Activated naive CD8-positive, alpha-beta T cell (primary cell): ENCODE results near the gene IDH3B.
"Not testable (repeated sequence)": the region's sequence is repeated elsewhere in the genome, so short reads cannot be mapped to it uniquely, and the experiment has no call there.

Source experiments
- H3K27ac Mint-ChIP-seq: one replicate; pipeline ENCODE4 v1.8.0; 2021; ENCODE audit warnings: mixed read lengths
- H3K27me3 Mint-ChIP-seq: one replicate; pipeline ENCODE4 v1.8.0; 2021; ENCODE audit warnings: mixed read lengths
- H3K36me3 Mint-ChIP-seq: one replicate; pipeline ENCODE4 v1.8.0; 2021; ENCODE audit warnings: mixed read lengths
- H3K4me1 Mint-ChIP-seq: one replicate; pipeline ENCODE4 v1.8.0; 2021; ENCODE audit warnings: low read depth, mixed read lengths
- H3K4me3 Mint-ChIP-seq: one replicate; pipeline ENCODE4 v1.8.0; 2021; ENCODE audit warnings: mild to moderate bottlenecking, mixed read lengths
- H3K9me3 Mint-ChIP-seq: one replicate; pipeline ENCODE4 v1.8.0; 2021; ENCODE audit warnings: low read depth, mixed read lengths

Gene IDH3B

GRCh38 chr20:2688041-2688591 is 24.1 kb upstream of the IDH3B start:
- H3K4me3 Mint-ChIP-seq, result peak overlapping the region; percentile 30
- H3K27ac Mint-ChIP-seq, result peak overlapping the region; percentile 17

GRCh38 chr20:2687514-2687913 is 23.5 kb upstream of the IDH3B start:
- peak overlapping the region; percentile 30 for H3K4me3 Mint-ChIP-seq
- H3K27me3 Mint-ChIP-seq, result peaks cover 11% of the 10 kb centered on the region

More at GRCh38 chr20:2688041-2688591, 24.1 kb upstream of the IDH3B start:
- Mint-ChIP-seq H3K36me3 (no peaks in the 10 kb centered on the region), H3K9me3 (no peaks in the 10 kb centered on the region), H3K27me3 (peaks cover 8% of the 10 kb centered on the region), H3K4me1 (peaks cover 29% of the 10 kb centered on the region)

GRCh38 chr20:2684817-2685216 is 20.8 kb upstream of the IDH3B start:
- H3K4me1 Mint-ChIP-seq, result peaks cover 15% of the 10 kb centered on the region
- not testable (repeated sequence) for H3K27ac Mint-ChIP-seq, H3K9me3 Mint-ChIP-seq, H3K36me3 Mint-ChIP-seq, H3K4me3 Mint-ChIP-seq
- H3K27me3 Mint-ChIP-seq, result peaks cover 11% of the 10 kb centered on the region

More at GRCh38 chr20:2687514-2687913, 23.5 kb upstream of the IDH3B start:
- Mint-ChIP-seq H3K27ac (no peak overlapping the region), H3K36me3 (no peaks in the 10 kb centered on the region), H3K9me3 (no peaks in the 10 kb centered on the region), H3K4me1 (peaks cover 29% of the 10 kb centered on the region)

- H3K36me3 Mint-ChIP-seq, H3K9me3 Mint-ChIP-seq, H3K27ac Mint-ChIP-seq, H3K4me1 Mint-ChIP-seq, H3K4me3 Mint-ChIP-seq: not testable (repeated sequence)
- peaks cover 14% of the 10 kb centered on the region for H3K27me3 Mint-ChIP-seq
These were observed 18.0 kb upstream of the IDH3B start for GRCh38 chr20:2682040-2682439.

- Mint-ChIP-seq H3K27ac (no peak overlapping the region), H3K9me3 (no peaks in the 10 kb centered on the region), H3K4me3 (no peak overlapping the region), H3K27me3 (peaks cover 14% of the 10 kb centered on the region), H3K4me1 (no peaks in the 10 kb centered on the region), H3K36me3 (no peaks in the 10 kb centered on the region)
These were observed 16.0 kb upstream of the IDH3B start for GRCh38 chr20:2680046-2680445.

GRCh38 chr20:2673453-2673852 is 9.4 kb upstream of the IDH3B start:
- H3K27me3 Mint-ChIP-seq, result no peaks in the 10 kb centered on the region
- no peaks in the 10 kb centered on the region for H3K4me1 Mint-ChIP-seq
- no peak overlapping the region for H3K4me3 Mint-ChIP-seq
- no peaks in the 10 kb centered on the region for H3K9me3 Mint-ChIP-seq
- H3K36me3 Mint-ChIP-seq, result no peaks in the 10 kb centered on the region
- H3K27ac Mint-ChIP-seq, result no peak overlapping the region

- no peak overlapping the region for H3K4me3 Mint-ChIP-seq
- H3K27ac Mint-ChIP-seq, result no peak overlapping the region
These were observed 8.4 kb upstream of the IDH3B start for GRCh38 chr20:2672446-2672845.

GRCh38 chr20:2671977-2672376 is 8.0 kb upstream of the IDH3B start:
- H3K4me1 Mint-ChIP-seq, result no peaks in the 10 kb centered on the region
- no peaks in the 10 kb centered on the region for H3K36me3 Mint-ChIP-seq
- no peak overlapping the region for H3K4me3 Mint-ChIP-seq
- H3K27ac Mint-ChIP-seq, result no peak overlapping the region
- no peaks in the 10 kb centered on the region for H3K27me3 Mint-ChIP-seq
- no peaks in the 10 kb centered on the region for H3K9me3 Mint-ChIP-seq

More at GRCh38 chr20:2672446-2672845, 8.4 kb upstream of the IDH3B start:
- Mint-ChIP-seq H3K36me3 (no peaks in the 10 kb centered on the region), H3K4me1 (no peaks in the 10 kb centered on the region), H3K27me3 (no peaks in the 10 kb centered on the region), H3K9me3 (no peaks in the 10 kb centered on the region)

GRCh38 chr20:2663364-2663886 is 591 bp downstream of the IDH3B start:
- no peaks in the 10 kb centered on the region for H3K27me3 Mint-ChIP-seq
- H3K4me3 Mint-ChIP-seq, result peak overlapping the region; percentile 94
- peaks cover 30% of the 10 kb centered on the region for H3K4me1 Mint-ChIP-seq
- H3K9me3 Mint-ChIP-seq, result no peaks in the 10 kb centered on the region
- H3K27ac Mint-ChIP-seq, result peak overlapping the region; percentile 100
- peaks cover 15% of the 10 kb centered on the region for H3K36me3 Mint-ChIP-seq

GRCh38 chr20:2659547-2659946 is 4.5 kb downstream of the IDH3B start:
- no peaks in the 10 kb centered on the region for H3K27me3 Mint-ChIP-seq
- H3K4me1 Mint-ChIP-seq, result peaks cover 56% of the 10 kb centered on the region
- H3K9me3 Mint-ChIP-seq, result no peaks in the 10 kb centered on the region
- H3K27ac Mint-ChIP-seq, result peak overlapping the region; percentile 22
- no peak overlapping the region for H3K4me3 Mint-ChIP-seq
- peaks cover 25% of the 10 kb centered on the region for H3K36me3 Mint-ChIP-seq

GRCh38 chr20:2658414-2659354 is 5.3 kb downstream of the IDH3B start:
- Mint-ChIP-seq H3K36me3 (peaks cover 30% of the 10 kb centered on the region), H3K4me3 (peak overlapping the region; percentile 40), H3K9me3 (no peaks in the 10 kb centered on the region), H3K27me3 (no peaks in the 10 kb centered on the region), H3K4me1 (peaks cover 54% of the 10 kb centered on the region), H3K27ac (peak overlapping the region; percentile 89)

GRCh38 chr20:2657674-2658073 is 6.3 kb downstream of the IDH3B start:
- H3K4me1 Mint-ChIP-seq, result peaks cover 52% of the 10 kb centered on the region
- H3K27ac Mint-ChIP-seq, result peak overlapping the region; percentile 50
- H3K36me3 Mint-ChIP-seq, result peaks cover 33% of the 10 kb centered on the region
- no peaks in the 10 kb centered on the region for H3K9me3 Mint-ChIP-seq
- H3K27me3 Mint-ChIP-seq, result no peaks in the 10 kb centered on the region
- peak overlapping the region; percentile 91 for H3K4me3 Mint-ChIP-seq

GRCh38 chr20:2657241-2657640 is 6.8 kb downstream of the IDH3B start:
- H3K4me1 Mint-ChIP-seq, result peaks cover 50% of the 10 kb centered on the region
- peaks cover 32% of the 10 kb centered on the region for H3K36me3 Mint-ChIP-seq
- H3K27me3 Mint-ChIP-seq, result no peaks in the 10 kb centered on the region
- no peaks in the 10 kb centered on the region for H3K9me3 Mint-ChIP-seq
- H3K27ac Mint-ChIP-seq, result peak overlapping the region; percentile 70
- peak overlapping the region; percentile 91 for H3K4me3 Mint-ChIP-seq

- Mint-ChIP-seq H3K27ac (peak overlapping the region; percentile 70), H3K4me3 (peak overlapping the region; percentile 91), H3K9me3 (no peaks in the 10 kb centered on the region), H3K36me3 (peaks cover 28% of the 10 kb centered on the region), H3K4me1 (peaks cover 44% of the 10 kb centered on the region), H3K27me3 (no peaks in the 10 kb centered on the region)
These were observed 7.4 kb downstream of the IDH3B start for GRCh38 chr20:2656471-2657117.
